ENCODE results near the gene CRISP3.

GRCh38 chr6:49743429-49743828 is 759 bp downstream of the CRISP3 start:
- TF ChIP-seq CTCF (conservative IDR thresholded peaks at IDR 0.05; ENCODE audit: low read depth, low read length) = no peak
- TF ChIP-seq POLR2A (IDR thresholded peaks at IDR 0.05; ENCODE audit: low read depth, low read length) = no peak
- no peak for TF ChIP-seq MAFK (IDR thresholded peaks at IDR 0.05; ENCODE audit: low read depth, low read length)
- no peak for TF ChIP-seq RAD21 (IDR thresholded peaks at IDR 0.05; ENCODE audit: low read length)
- TF ChIP-seq CEBPB (IDR thresholded peaks at IDR 0.05; ENCODE audit: low read depth, low read length) = no peak
- TF ChIP-seq SMC3 (IDR thresholded peaks at IDR 0.05; ENCODE audit: low read depth, low read length) = no peak
- TF ChIP-seq, protein P1, sequence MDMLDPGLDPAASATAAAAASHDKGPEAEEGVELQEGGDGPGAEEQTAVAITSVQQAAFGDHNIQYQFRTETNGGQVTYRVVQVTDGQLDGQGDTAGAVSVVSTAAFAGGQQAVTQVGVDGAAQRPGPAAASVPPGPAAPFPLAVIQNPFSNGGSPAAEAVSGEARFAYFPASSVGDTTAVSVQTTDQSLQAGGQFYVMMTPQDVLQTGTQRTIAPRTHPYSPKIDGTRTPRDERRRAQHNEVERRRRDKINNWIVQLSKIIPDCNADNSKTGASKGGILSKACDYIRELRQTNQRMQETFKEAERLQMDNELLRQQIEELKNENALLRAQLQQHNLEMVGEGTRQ (IDR thresholded peaks at IDR 0.05; ENCODE audit: low read depth, low read length) = no peak
- TF ChIP-seq MAZ (IDR thresholded peaks at IDR 0.05; ENCODE audit: borderline replicate concordance, low read depth, low read length) = no peak
- no peak for TF ChIP-seq RCOR1 (IDR thresholded peaks at IDR 0.05; ENCODE audit: insufficient replicate concordance, low read length)
- TF ChIP-seq BHLHE40 (IDR thresholded peaks at IDR 0.05; ENCODE audit: low read depth, low read length) = no peak
- no peak for TF ChIP-seq NFE2L2 (IDR thresholded peaks at IDR 0.05; ENCODE audit: low read depth, low read length)

Data from IMR-90 (cell line).